ENCODE results near the gene ATXN7.

ATXN7 gene

GRCh38 chr3:64010199-64010598 is 146.5 kb downstream of the ATXN7 start:
- H3K9me3 ChIP-seq (ENCODE audit: insufficient read depth, low read depth, low read length), result no peaks in the 10 kb centered on the region
- H3K4me3 ChIP-seq (ENCODE audit: low read length, poor library complexity, severe bottlenecking), result no peak overlapping the region
- H3K9ac ChIP-seq (ENCODE audit: low read depth, low read length, poor library complexity, severe bottlenecking), result no peak overlapping the region
- no peaks in the 10 kb centered on the region for H3F3A ChIP-seq (ENCODE audit: low read depth)
- H3K27me3 ChIP-seq (ENCODE audit: insufficient read depth, low read length, poor library complexity, severe bottlenecking), result no peaks in the 10 kb centered on the region
- H2AFZ ChIP-seq (ENCODE audit: low read length), result no peak overlapping the region
- H3K4me1 ChIP-seq (ENCODE audit: insufficient read depth, low read length, poor library complexity, severe bottlenecking), result no peaks in the 10 kb centered on the region
- no peaks in the 10 kb centered on the region for H3K9me2 ChIP-seq (replicated peaks; ENCODE audit: low read depth, low read length)
- H4K20me1 ChIP-seq (ENCODE audit: insufficient read depth, low read length, poor library complexity, severe bottlenecking), result peaks cover 12% of the 10 kb centered on the region
- peaks cover 97% of the 10 kb centered on the region for H3K36me3 ChIP-seq (ENCODE audit: insufficient read depth, low read length)
- no peaks in the 10 kb centered on the region; the same call in 1 of the 2 replicates for H3K79me2 ChIP-seq (ENCODE audit: insufficient read depth, low read length)
- TF ChIP-seq CTCF (conservative IDR thresholded peaks at IDR 0.05; ENCODE audit: low read length) (no peak), EZH2phosphoT487 (IDR thresholded peaks at IDR 0.05; ENCODE audit: borderline replicate concordance) (no peak)
- no peak overlapping the region for H3K4me2 ChIP-seq (ENCODE audit: low read depth, low read length, poor library complexity, severe bottlenecking)

GRCh38 chr3:64011685-64012084 is 148.0 kb downstream of the ATXN7 start:
- H3K36me3 ChIP-seq (ENCODE audit: insufficient read depth, low read length), result peaks cover 92% of the 10 kb centered on the region
- no peak overlapping the region for H3K4me3 ChIP-seq (ENCODE audit: low read length, poor library complexity, severe bottlenecking)
- no peak for TF ChIP-seq CTCF (conservative IDR thresholded peaks at IDR 0.05; ENCODE audit: low read length)
- no peak for TF ChIP-seq EZH2phosphoT487 (IDR thresholded peaks at IDR 0.05; ENCODE audit: borderline replicate concordance)
- no peaks in the 10 kb centered on the region for H3K9me3 ChIP-seq (ENCODE audit: insufficient read depth, low read depth, low read length)
- H3K4me2 ChIP-seq (ENCODE audit: low read depth, low read length, poor library complexity, severe bottlenecking), result no peak overlapping the region
- H3K4me1 ChIP-seq (ENCODE audit: insufficient read depth, low read length, poor library complexity, severe bottlenecking), result no peaks in the 10 kb centered on the region
- H3K9ac ChIP-seq (ENCODE audit: low read depth, low read length, poor library complexity, severe bottlenecking), result no peak overlapping the region
- H4K20me1 ChIP-seq (ENCODE audit: insufficient read depth, low read length, poor library complexity, severe bottlenecking), result peaks cover 12% of the 10 kb centered on the region
- no peaks in the 10 kb centered on the region for H3K27me3 ChIP-seq (ENCODE audit: insufficient read depth, low read length, poor library complexity, severe bottlenecking)
- H3K79me2 ChIP-seq (ENCODE audit: insufficient read depth, low read length), result no peaks in the 10 kb centered on the region; the same call in 1 of the 2 replicates
- H2AFZ ChIP-seq (ENCODE audit: low read length), result no peak overlapping the region
- H3F3A ChIP-seq (ENCODE audit: low read depth), result no peaks in the 10 kb centered on the region
- no peaks in the 10 kb centered on the region for H3K9me2 ChIP-seq (replicated peaks; ENCODE audit: low read depth, low read length)

GRCh38 chr3:64016941-64017620 is 153.4 kb downstream of the ATXN7 start:
- Histone ChIP-seq H4K20me1 (ENCODE audit: insufficient read depth, low read length, poor library complexity, severe bottlenecking) (peaks cover 24% of the 10 kb centered on the region), H3K79me2 (ENCODE audit: insufficient read depth, low read length) (peaks cover 20% of the 10 kb centered on the region), H2AFZ (ENCODE audit: low read length) (no peak overlapping the region), H3K4me3 (ENCODE audit: low read length, poor library complexity, severe bottlenecking) (no peak overlapping the region), H3K4me1 (ENCODE audit: insufficient read depth, low read length, poor library complexity, severe bottlenecking) (peaks cover 16% of the 10 kb centered on the region), H3F3A (ENCODE audit: low read depth) (no peaks in the 10 kb centered on the region), H3K27me3 (ENCODE audit: insufficient read depth, low read length, poor library complexity, severe bottlenecking) (no peaks in the 10 kb centered on the region), H3K4me2 (ENCODE audit: low read depth, low read length, poor library complexity, severe bottlenecking) (no peak overlapping the region), H3K9me3 (ENCODE audit: insufficient read depth, low read depth, low read length) (no peaks in the 10 kb centered on the region), H3K9ac (ENCODE audit: low read depth, low read length, poor library complexity, severe bottlenecking) (no peak overlapping the region), H3K36me3 (ENCODE audit: insufficient read depth, low read length) (peaks cover 65% of the 10 kb centered on the region), H3K9me2 (replicated peaks; ENCODE audit: low read depth, low read length) (no peaks in the 10 kb centered on the region)
- TF ChIP-seq CTCF (conservative IDR thresholded peaks at IDR 0.05; ENCODE audit: low read length), result no peak
- TF ChIP-seq EZH2phosphoT487 (IDR thresholded peaks at IDR 0.05; ENCODE audit: borderline replicate concordance), result no peak

Data from Loucy (cell line).